Lung (tissue), 12 donors: ENCODE data around the gene TMEM181. TPM values are rescaled to one million over a fixed set of nuclear protein-coding genes. Genes with fewer than 3 reads are reported as not detected.

Source experiments
- ATAC-seq: fragments of 200-7000 bp; cut with Tn5 transposase; one replicate; pipeline ENCODE4 v1.9.1; 2020; ENCODE audit warnings: moderate number of reproducible peaks; ENCODE audit not compliant: insufficient read depth, low FRiP score
- DNase-seq, 3 donors: peaks; one replicate each; pipeline ENCODE4 v3.0.0-alpha.2; 2013 to 2017
- H3K27ac ChIP-seq, 2 donors: one replicate each; pipeline ENCODE4 v1.5.1; 2013; ENCODE audit warnings: mild to moderate bottlenecking in 2 of 2, moderate library complexity in 2 of 2, control low read depth in 1 of 2, inconsistent platforms in 1 of 2, low read depth in 1 of 2, low read length in 1 of 2
- H3K27me3 ChIP-seq, 3 donors: one replicate each; pipeline ENCODE4 v1.5.1; 2013; ENCODE audit warnings: low read length in 2 of 3; ENCODE audit not compliant: control insufficient read depth in 3 of 3, insufficient read depth in 3 of 3
- H3K36me3 ChIP-seq, 4 donors: one replicate each; pipeline ENCODE4 v1.5.1; 2013; ENCODE audit warnings: low read length in 4 of 4, mild to moderate bottlenecking in 1 of 4, moderate library complexity in 1 of 4; ENCODE audit not compliant: control insufficient read depth in 4 of 4, insufficient read depth in 4 of 4
- H3K4me1 ChIP-seq, 5 donors: one replicate each; pipeline ENCODE4 v1.5.1; 2013; ENCODE audit warnings: low read length in 5 of 5, mild to moderate bottlenecking in 2 of 5, moderate library complexity in 1 of 5; ENCODE audit not compliant: control insufficient read depth in 5 of 5, insufficient read depth in 5 of 5
- H3K4me3 ChIP-seq: one replicate; pipeline ENCODE4 v1.5.1; 2013; ENCODE audit warnings: mild to moderate bottlenecking, control low read depth, moderate library complexity
- H3K9ac ChIP-seq, 2 donors: one replicate each; pipeline ENCODE4 v1.5.1; 2013; ENCODE audit warnings: low read length in 2 of 2, control low read depth in 1 of 2; ENCODE audit not compliant: insufficient read depth in 1 of 2
- H3K9me3 ChIP-seq, 4 donors: one replicate each; pipeline ENCODE4 v1.5.1; 2013; ENCODE audit warnings: low read length in 3 of 4, mild to moderate bottlenecking in 1 of 4, moderate library complexity in 1 of 4; ENCODE audit not compliant: control insufficient read depth in 4 of 4, insufficient read depth in 3 of 4
- CTCF ChIP-seq: IDR thresholded peaks from 2 replicates; pipeline ENCODE4 v1.5.1; 2012; ENCODE audit warnings: mild to moderate bottlenecking; ENCODE audit errors: control extremely low read depth, extremely low read depth
- WGBS, 2 donors: extraction: QIAGEN DNeasy Blood & Tissue Kit; methylation state at CpG; one replicate each; pipeline ENCODE4 v1.1.7; 2013; 5-methylcytosine and 5-hydroxymethylcytosine counted together
- polyA plus RNA-seq, 2 donors: library from polyadenylated mRNA; stranded (reverse); fragments of 200-250 nt; gene quantifications; one replicate each; pipeline ENCODE4 v1.2.1, GENCODE V29; 2013
- total RNA-seq, 2 donors: library from RNA; depleted of rRNA in 1 of 2; stranded (reverse); fragments of >200 nt in 1 of 2; gene quantifications; one replicate each; pipeline ENCODE4 v1.2.1, GENCODE V29; 2014 to 2021
- donor health status: control.
- donor health status: control.
- donor health status: Bipolar disorder and iron deficiency.
- donor health status: healthy.
- donor health status: DM: yes; HTN: yes; CAD: no.

Gene TMEM181
- total and polyA plus RNA-seq, 4 donors = 14.5 to 28.5 (median 20.5) TPM

- no peak for DNase-seq
These were observed 60.3 kb downstream of the TMEM181 start for GRCh38 chr6:158619922-158620801.

GRCh38 chr6:158620963-158621693 is 61.2 kb downstream of the TMEM181 start:
- WGBS, 2 donors = 90 to 91% methylated on average over 13 of the region's 13 CpGs
- no peak overlapping the region for H3K27ac ChIP-seq
- H3K9ac ChIP-seq = no peak overlapping the region
- DNase-seq (no peak), ATAC-seq (no peak)
- no peak overlapping the region for H3K4me3 ChIP-seq
- H3K36me3 ChIP-seq = peaks cover 4 to 36% (median 9%) of the 10 kb centered on the region in 4 donors
- H3K27me3 ChIP-seq = no peaks in the 10 kb centered on the region
- H3K4me1 ChIP-seq = peaks cover 0 to 12% (median 0%) of the 10 kb centered on the region in 5 donors
- no peak for TF ChIP-seq CTCF
- no peaks in the 10 kb centered on the region for H3K9me3 ChIP-seq

More at GRCh38 chr6:158619922-158620801, 60.3 kb downstream of the TMEM181 start:
- H3K4me3 ChIP-seq = no peak overlapping the region
- peaks cover 0 to 12% (median 0%) of the 10 kb centered on the region in 5 donors for H3K4me1 ChIP-seq
- no peak for TF ChIP-seq CTCF
- no peak overlapping the region for H3K27ac ChIP-seq
- H3K9me3 ChIP-seq = no peaks in the 10 kb centered on the region
- WGBS, 2 donors = 91 to 94% methylated on average over 17 of the region's 17 CpGs
- no peaks in the 10 kb centered on the region for H3K27me3 ChIP-seq
- no peak for ATAC-seq
- peaks cover 3 to 29% (median 7%) of the 10 kb centered on the region in 4 donors for H3K36me3 ChIP-seq
- H3K9ac ChIP-seq = no peak overlapping the region

GRCh38 chr6:158621694-158622544 is 62.0 kb downstream of the TMEM181 start:
- H3K4me1 ChIP-seq = peaks cover 0 to 12% (median 0%) of the 10 kb centered on the region in 5 donors
- H3K9me3 ChIP-seq = no peaks in the 10 kb centered on the region
- no peak overlapping the region for H3K4me3 ChIP-seq
- TF ChIP-seq CTCF = no peak
- 91% methylated on average over 25 of the region's 25 CpGs for WGBS, 2 donors
- peaks cover 4 to 43% (median 13%) of the 10 kb centered on the region in 4 donors for H3K36me3 ChIP-seq
- DNase-seq = peak in 1 of 3 donors; percentile 30
- no peak for ATAC-seq
- no peak overlapping the region for H3K9ac ChIP-seq
- no peaks in the 10 kb centered on the region for H3K27me3 ChIP-seq
- no peak overlapping the region for H3K27ac ChIP-seq
